Stimulated activated naive CD4-positive, alpha-beta T cell (primary cell): ENCODE measurements around the gene GOLGA1.
"Not testable (repeated sequence)": the region's sequence is repeated elsewhere in the genome, so short reads cannot be mapped to it uniquely, and the experiment has no call there.

Experiments
- DNase-seq, 6 experiments: peaks; one replicate each; lab custom pipeline; 2025; lab: John Stamatoyannopoulos, UW

The GOLGA1 gene, protein sequence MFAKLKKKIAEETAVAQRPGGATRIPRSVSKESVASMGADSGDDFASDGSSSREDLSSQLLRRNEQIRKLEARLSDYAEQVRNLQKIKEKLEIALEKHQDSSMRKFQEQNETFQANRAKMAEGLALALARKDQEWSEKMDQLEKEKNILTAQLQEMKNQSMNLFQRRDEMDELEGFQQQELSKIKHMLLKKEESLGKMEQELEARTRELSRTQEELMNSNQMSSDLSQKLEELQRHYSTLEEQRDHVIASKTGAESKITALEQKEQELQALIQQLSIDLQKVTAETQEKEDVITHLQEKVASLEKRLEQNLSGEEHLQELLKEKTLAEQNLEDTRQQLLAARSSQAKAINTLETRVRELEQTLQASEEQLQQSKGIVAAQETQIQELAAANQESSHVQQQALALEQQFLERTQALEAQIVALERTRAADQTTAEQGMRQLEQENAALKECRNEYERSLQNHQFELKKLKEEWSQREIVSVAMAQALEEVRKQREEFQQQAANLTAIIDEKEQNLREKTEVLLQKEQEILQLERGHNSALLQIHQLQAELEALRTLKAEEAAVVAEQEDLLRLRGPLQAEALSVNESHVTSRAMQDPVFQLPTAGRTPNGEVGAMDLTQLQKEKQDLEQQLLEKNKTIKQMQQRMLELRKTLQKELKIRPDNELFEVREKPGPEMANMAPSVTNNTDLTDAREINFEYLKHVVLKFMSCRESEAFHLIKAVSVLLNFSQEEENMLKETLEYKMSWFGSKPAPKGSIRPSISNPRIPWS

GRCh38 chr9:124940894-124941678 lies at the start of gene GOLGA1:
Gene GOLGA1 (minus strand): TSS chr9:124941083. CDS start chr9:124938711, 2,372 bp downstream.
- DNase-seq, result peak; percentile 88 to 96 (median 90)

- no peak for DNase-seq
These were observed 42.8 kb upstream of the GOLGA1 start for GRCh38 chr9:124983698-124984097.

DNA sequence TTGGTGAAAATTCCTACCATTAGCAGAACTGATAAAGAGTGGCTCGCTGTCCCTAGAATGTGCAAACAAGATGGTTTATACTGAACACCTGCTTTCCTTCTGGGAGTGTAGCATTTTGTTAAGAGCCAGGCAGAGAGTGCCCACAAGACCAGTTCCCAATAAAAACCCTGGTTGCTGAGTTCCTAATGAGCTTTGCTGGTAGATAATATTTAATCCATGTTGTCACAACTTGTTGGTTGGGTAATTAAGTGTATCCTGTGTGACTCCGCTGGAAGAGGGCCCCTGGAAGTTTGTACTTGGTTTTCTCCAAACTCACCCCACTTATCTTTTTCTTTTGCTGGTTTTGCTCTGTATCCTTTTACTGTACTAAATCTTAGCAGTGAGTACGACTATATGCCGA lies 39.5 kb upstream of the GOLGA1 start:
- DNase-seq, result no peak

GRCh38 chr9:124975131-124975530 lies 34.2 kb upstream of the GOLGA1 start:
- DNase-seq, result no peak

- DNase-seq, result no peak
These were observed 32.9 kb upstream of the GOLGA1 start for GRCh38 chr9:124973807-124974206.

- no peak for DNase-seq
These were observed 31.4 kb upstream of the GOLGA1 start for GRCh38 chr9:124972241-124972770.

DNA sequence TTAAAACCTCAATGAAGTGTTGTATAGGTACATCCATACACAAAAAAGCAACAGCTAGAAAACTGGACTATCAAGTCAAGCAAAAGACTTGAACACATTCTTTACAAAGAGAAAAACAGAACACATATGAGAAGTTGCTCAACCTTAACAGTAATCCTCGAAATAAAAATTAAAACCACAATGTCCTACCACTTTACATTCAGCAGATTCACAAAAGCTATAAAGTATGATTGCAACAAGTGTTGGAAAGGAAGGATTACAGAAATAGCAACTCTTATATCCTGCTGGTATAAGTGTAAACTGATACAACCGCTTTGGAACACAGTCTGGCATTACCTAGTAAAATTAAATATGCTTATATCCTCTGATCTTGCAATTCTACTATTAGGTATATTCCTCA lies 28.5 kb upstream of the GOLGA1 start:
- no peak for DNase-seq

DNA sequence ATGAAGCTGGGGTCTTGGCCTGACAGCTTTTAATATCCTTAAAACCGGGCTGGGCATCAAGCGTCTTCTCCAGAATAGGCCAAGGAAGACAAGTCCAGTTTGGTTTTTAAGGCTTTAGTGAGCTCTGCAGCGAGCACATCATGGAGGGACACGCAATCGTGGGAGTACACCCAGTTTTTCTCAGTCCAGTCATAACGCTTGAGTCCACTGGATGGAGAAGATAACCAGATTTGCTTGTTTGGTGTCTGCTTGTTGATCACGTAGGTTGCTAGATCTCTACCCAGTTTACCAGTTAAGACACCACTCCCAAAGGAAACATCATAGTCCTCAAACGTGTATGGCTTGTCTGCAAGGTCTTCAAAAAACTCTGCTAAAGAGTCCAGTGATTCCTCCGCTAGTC lies 27.4 kb upstream of the GOLGA1 start:
- no peak for DNase-seq

DNA sequence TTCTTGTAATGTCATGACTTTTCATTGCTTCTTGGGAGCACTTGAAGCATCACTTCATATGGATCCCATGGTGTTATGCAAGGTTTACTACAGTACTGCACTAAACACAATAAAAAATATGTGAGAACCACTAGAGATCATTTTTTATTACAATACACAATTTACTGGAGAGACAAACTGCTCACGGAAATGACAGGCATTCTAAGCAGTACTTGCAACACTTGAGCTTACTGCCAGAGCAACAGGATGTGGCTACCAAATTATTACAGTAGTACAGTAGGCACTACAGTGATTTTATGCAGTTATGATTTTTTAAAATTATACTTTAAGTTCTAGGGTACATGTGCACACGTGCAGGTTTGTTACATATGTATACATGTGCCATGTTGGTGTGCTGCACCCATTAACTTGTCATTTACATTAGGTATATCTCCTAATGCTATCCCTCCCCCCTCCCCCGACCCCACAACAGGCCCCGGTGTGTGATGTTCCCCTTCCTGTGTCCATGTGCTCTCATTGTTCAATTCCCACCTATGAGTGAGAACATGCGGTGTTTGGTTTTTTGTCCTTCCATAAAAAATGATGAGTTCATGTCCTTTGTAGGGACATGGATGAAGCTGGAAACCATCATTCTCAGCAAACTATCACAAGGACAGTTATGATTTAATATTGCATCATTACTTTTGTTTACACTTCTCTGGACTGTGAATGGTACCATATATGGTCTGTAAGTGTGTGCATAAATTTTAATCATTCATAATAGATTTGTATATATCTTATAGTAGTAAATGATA lies 25.1 kb upstream of the GOLGA1 start:
- peak in 3 of 6 experiments; percentile 74 to 76 (median 75) for DNase-seq

- DNase-seq, result peak in 1 of 6 experiments; percentile 4
These were observed 23.7 kb upstream of the GOLGA1 start for GRCh38 chr9:124964604-124965003.

- DNase-seq, result no peak
These were observed 23.2 kb upstream of the GOLGA1 start for GRCh38 chr9:124964056-124964455.

- DNase-seq, result no peak
These were observed 19.5 kb upstream of the GOLGA1 start for GRCh38 chr9:124960409-124960752.

DNA sequence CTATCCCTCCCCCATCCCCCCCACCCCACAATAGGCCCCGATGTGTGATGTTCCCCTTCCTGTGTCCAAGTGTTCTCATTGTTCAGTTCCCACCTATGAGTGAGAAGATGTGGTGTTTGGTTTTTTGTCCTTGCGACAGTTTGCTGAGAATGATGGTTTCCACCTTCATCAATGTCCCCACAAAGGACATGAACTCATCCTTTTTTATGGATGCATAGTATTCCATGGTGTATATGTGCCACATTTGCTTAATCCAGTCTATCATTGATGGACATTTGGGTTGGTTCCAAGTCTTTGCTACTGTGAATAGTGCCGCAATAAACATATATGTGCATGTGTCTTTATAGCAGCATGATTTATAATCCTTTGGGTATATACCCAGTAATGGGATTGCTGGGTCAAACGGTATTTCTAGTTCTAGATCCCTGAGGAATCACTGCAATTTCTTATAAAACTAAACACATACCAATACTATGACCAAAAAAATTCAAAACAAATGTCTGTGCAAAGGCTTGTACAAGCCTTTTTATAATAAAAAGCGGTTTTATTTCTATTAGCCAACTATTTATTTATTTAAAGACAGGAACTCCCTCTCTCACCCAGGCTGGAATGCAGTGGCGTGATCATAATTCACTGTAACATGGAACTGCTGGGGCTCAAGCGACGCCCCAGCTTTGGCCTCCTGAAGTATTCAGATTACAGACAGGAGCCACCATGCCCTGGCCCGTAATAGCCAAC lies 19.0 kb upstream of the GOLGA1 start:
- not testable (repeated sequence) for DNase-seq

GRCh38 chr9:124954255-124954654 lies 13.4 kb upstream of the GOLGA1 start:
- DNase-seq, result no peak

DNA sequence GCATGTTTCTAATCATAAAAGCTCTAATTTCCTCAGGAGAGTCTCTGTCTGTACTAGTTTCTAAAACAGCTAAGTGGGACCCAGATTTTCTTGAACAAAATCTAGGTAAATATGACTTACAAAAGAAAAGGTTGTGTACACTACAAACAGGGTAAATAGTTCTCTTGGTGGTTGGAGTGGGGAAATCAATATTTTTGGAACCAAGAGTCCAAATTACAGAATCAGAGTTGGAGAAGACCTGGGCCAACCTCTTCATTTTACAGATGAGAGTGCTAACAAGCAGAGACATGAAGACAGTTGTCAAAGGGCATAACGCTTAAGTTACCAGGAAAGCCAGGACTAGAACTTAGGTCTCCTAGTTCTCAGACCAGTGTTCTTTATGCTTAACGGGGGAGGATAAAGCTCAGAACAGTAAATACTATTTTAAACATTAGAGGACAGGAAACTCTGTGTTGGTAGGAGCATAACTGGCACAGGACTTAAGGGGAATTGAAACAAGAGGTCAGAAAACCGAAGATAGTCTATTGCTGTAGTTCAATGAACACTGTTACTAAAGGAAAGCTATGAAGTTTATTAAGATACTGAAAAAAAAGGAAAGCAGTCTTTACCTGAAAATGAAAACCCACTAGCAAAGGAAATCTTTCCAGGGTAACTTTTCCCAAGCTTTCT lies 9.3 kb upstream of the GOLGA1 start:
- no peak for DNase-seq

GRCh38 chr9:124949387-124949786 lies 8.5 kb upstream of the GOLGA1 start:
- no peak for DNase-seq

DNA sequence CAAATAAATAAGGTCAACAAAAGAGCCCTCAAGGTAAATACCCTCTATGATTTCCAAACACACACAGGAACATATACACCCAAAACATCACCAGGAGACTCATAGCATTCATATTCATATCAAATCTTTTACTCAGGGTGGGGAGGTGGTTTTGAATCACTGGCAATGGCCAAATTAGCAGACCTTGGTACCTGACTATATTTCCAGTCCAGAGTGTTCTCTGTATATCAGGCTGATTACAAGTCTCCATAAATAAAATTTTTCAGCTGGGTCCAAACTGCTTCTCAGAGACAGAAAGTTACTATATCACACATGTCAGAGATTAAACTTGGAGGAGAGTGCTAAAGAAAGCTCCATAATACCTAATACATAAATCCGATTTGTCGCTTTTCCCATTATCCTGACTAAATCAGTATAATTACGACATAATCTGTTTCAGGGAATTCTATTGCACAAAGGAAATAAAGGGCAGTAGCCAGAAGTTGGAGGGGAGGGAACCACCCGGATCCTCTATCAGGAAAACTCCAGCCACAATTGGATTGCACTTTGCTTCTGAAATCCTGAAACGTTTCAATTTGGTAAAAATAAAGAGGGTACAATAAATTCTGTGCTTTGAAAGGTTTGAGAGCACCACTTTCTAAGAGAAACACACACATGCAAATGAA lies 7.0 kb upstream of the GOLGA1 start:
- no peak for DNase-seq

DNA sequence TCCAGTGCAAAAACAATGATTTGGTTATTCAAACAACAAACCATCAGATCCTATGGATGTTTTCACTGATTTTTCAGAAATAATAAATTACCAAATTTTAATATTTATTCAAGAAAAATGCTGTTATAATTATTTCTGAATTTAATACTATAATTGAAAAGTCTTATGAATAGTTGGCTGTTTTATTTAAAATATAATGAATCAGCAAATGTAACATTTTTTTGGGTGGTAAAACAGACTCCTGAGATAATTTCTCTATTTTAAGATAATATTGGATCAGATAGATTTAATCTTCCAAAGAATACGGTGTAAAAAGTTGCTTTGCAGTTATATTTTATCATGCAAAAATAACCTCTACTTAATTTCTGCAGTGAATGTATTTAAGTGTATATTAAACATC lies 5.3 kb upstream of the GOLGA1 start:
- DNase-seq, result no peak
